Lower leg skin (tissue), 3 donors: ENCODE measurements around the gene PGPEP1.

Experiments
- CTCF ChIP-seq, 3 donors: fragments of 450-650 bp; IDR thresholded peaks; one replicate each; pipeline ENCODE4 v1.5.1; 2016; ENCODE audit warnings: antibody characterized with exemption in 3 of 3, mild to moderate bottlenecking in 3 of 3, moderate library complexity in 2 of 3
- POLR2A ChIP-seq, 2 donors: fragments of 450-650 bp; IDR thresholded peaks; one replicate each; pipeline ENCODE4 v1.6.1; 2016 to 2017; ENCODE audit warnings: antibody characterized with exemption in 2 of 2, mild to moderate bottlenecking in 1 of 2, moderate library complexity in 1 of 2

GRCh38 chr19:18390065-18390907 lies 49.9 kb downstream of the PGPEP1 start:
- no peak for TF ChIP-seq CTCF (IDR thresholded peaks at IDR 0.05)
- no peak for TF ChIP-seq POLR2A (IDR thresholded peaks at IDR 0.05)
